AG10803 (cell line): ENCODE data around the gene MARK3.

Experiments used
- DNase-seq: peaks from one replicate; pipeline ENCODE4 v3.0.0; 2010; ENCODE audit warnings: low read depth
- H3K4me3 ChIP-seq: 2 replicates; pipeline ENCODE4 v1.5.1; 2011; ENCODE audit warnings: mild to moderate bottlenecking, low read length, control low read depth
- TF ChIP-seq, protein P1 (sequence below): conservative IDR thresholded peaks from 2 replicates; pipeline ENCODE4 v1.5.1; 2011; ENCODE audit warnings: mild to moderate bottlenecking, low read length, control low read depth, inconsistent platforms

MARK3 gene

DNA sequence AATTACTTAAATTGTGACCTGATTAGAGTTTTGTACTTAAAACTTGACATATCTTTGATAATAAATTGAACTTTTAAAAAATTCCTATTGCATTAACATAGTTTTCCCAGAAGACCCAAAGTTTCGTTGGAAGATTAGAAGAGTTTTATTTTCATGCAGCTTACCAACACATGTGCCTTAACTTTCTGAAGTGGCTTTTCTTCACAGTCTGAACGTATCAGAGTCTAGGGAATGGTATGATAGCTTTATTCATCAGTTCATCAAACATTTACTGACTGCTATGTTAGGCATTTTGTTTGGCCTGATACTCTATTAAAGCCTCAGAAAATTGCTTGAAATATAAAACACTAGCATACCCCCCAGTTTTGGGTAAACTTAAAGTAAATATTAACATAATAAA lies 65.2 kb downstream of the MARK3 start:
- peak; percentile 34 for DNase-seq
- TF ChIP-seq, protein P1, sequence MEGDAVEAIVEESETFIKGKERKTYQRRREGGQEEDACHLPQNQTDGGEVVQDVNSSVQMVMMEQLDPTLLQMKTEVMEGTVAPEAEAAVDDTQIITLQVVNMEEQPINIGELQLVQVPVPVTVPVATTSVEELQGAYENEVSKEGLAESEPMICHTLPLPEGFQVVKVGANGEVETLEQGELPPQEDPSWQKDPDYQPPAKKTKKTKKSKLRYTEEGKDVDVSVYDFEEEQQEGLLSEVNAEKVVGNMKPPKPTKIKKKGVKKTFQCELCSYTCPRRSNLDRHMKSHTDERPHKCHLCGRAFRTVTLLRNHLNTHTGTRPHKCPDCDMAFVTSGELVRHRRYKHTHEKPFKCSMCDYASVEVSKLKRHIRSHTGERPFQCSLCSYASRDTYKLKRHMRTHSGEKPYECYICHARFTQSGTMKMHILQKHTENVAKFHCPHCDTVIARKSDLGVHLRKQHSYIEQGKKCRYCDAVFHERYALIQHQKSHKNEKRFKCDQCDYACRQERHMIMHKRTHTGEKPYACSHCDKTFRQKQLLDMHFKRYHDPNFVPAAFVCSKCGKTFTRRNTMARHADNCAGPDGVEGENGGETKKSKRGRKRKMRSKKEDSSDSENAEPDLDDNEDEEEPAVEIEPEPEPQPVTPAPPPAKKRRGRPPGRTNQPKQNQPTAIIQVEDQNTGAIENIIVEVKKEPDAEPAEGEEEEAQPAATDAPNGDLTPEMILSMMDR, result no peak
- H3K4me3 ChIP-seq, result no peak overlapping the region

DNA sequence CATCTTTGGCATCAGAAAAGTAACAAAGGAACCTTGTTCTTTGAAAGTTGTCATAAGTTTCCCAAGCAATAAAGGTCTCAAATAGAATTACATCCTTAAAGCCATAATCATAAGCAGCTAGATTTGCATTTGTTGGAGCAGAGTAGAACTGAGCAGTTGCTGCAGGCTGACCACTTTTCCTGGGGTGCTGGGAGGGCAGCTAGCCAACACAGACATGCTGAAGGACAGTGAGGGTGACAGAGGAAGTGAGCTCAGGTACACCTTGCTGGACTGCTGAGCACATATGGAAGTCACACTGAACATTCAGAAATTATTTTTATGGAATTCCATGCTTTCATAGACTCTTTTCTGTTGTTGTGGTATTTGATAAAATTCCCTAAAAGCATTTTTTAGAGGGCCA lies 66.2 kb downstream of the MARK3 start:
- DNase-seq, result no peak
- no peak overlapping the region for H3K4me3 ChIP-seq
- TF ChIP-seq, protein P1, result no peak

DNA sequence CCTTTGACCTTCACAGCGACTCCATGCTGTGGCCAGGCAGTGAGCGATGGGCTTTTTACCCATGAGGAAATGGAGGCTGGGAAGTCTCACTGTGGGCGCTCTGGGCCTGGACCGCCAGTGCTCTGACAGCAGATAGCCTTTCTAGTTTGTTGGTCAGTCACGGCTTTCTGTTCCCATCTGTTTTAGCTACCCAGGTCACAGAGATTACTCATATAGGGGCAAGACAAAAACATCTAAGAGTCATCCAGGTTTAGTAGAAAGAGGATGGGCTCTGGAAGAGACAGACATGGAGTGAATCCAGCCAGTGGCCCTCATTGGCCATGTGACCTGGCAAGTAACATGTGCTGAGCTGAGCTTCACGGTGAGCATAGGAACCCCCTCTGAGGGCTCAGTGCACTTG lies 68.6 kb downstream of the MARK3 start:
- H3K4me3 ChIP-seq, result no peak overlapping the region
- TF ChIP-seq, protein P1, result no peak
- DNase-seq, result no peak

DNA sequence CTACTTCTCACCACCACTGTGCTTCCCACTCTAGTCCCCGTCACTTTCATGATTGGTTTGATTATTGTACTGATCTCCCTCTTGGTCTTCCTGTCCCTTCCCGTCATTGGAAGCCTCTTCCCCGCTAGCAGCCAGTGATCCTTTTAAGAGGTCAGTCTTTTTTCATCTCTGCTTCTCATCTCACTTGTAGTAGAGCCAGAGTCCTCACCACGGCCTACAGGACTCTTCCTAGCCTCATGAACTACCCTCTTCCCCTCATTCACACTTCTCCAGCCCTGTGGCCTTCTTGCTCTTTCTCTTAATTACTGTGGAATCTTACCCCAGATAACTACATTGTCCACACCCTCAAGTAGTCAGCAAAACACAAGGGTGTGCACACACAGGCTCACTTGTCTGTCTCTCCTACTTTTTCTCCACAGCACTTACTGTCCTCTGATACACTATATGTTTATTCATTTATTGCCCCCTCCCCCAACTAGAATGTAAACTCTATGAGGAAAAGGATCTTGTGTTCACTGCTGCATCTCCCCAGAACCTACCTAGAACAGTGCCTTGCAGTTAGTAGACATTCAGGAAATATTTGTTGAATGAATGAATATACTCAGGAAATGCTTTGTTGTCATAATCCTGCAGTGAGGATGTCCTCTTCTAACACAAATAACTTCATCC lies 71.1 kb downstream of the MARK3 start:
- H3K4me3 ChIP-seq, result no peak overlapping the region
- TF ChIP-seq, protein P1, result no peak
- peak; percentile 37 for DNase-seq

DNA sequence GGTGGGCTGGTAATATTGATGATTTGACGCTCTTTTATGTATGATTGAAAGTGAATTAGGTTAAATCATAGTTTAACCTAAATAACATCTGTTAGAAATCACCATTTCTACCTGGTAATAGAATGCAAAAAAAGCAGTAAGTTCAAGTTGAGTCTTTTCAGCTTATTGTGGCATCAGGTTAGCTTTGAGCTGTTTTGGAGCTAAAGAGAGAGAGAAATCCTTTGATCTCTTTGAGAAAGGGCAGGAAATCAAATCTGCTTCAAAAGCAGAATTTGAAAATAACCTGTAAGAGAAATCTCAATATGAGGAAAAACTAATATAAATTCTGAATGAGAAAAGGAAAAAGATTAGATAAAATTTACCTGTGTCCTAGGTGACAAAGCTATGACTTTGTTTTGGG lies 75.2 kb downstream of the MARK3 start:
- TF ChIP-seq, protein P1, result no peak
- DNase-seq, result no peak
- no peak overlapping the region for H3K4me3 ChIP-seq

DNA sequence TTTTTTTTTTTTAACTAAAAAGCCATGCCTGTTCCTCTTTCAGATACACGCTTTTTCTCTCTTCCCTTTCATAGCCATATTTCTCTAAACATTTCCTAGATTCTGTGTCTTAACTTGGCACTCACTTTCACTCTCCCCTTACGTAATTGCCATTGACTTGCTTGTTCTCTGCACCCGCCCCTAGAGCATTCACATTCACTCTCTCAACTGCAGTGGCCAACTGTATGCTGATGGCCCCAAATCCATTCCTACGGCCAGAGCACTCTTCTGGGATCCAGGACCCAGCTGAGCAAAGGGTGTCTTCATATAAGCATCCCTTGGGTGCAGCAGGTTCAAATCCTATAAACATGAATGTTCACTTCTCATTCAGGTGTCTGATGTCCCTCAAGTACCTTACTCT lies 77.9 kb downstream of the MARK3 start:
- TF ChIP-seq, protein P1, result no peak
- no peak for DNase-seq
- H3K4me3 ChIP-seq, result no peak overlapping the region

DNA sequence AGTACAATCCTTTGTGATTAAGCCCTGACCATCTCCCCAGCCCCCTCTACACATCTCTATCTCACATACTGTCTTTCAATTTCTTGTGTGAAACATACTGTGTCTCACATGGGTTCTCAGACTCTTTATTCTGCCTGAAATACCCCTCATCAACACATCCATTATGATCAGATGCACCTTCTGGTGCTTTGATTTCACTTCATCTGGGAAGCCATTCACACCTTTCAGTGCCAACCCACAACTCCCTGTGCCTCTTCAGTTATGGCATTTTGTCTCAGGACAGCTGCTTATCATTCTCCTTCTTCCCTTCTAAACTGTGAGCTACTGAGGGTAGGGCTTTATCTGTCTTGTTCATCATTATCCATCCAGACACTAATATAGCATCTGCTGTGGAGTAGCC lies 78.6 kb downstream of the MARK3 start:
- DNase-seq, result no peak
- TF ChIP-seq, protein P1, result no peak
- no peak overlapping the region for H3K4me3 ChIP-seq
